ENCODE measurements around the gene MTCL1.

DNA sequence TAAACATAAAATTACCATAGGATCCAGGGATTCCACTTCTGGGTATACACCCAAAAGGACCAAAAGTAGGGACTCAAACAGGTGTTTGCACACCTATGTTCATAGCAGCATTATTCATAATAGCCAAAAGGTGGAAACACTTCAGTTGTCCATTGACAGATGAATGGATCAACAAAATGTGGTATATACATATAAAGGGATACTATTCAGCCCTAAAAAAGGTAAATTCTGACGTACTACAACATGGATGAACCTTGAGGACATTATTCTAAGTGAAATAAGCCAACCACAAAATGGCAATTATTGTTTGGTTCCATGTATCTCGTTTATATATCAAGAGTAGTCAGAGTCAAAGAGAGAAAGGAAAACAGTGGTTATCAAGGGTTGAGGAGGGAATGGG, 128.1 kb downstream of the MTCL1 start:
- TF ChIP-seq, protein P1, sequence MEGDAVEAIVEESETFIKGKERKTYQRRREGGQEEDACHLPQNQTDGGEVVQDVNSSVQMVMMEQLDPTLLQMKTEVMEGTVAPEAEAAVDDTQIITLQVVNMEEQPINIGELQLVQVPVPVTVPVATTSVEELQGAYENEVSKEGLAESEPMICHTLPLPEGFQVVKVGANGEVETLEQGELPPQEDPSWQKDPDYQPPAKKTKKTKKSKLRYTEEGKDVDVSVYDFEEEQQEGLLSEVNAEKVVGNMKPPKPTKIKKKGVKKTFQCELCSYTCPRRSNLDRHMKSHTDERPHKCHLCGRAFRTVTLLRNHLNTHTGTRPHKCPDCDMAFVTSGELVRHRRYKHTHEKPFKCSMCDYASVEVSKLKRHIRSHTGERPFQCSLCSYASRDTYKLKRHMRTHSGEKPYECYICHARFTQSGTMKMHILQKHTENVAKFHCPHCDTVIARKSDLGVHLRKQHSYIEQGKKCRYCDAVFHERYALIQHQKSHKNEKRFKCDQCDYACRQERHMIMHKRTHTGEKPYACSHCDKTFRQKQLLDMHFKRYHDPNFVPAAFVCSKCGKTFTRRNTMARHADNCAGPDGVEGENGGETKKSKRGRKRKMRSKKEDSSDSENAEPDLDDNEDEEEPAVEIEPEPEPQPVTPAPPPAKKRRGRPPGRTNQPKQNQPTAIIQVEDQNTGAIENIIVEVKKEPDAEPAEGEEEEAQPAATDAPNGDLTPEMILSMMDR (IDR thresholded peaks at IDR 0.05; ENCODE audit: insufficient read depth, low read depth, low read length) = no peak
- TF ChIP-seq EZH2 (IDR thresholded peaks at IDR 0.05; ENCODE audit: insufficient read depth, low read length) = no peak
